GM18861 (cell line): ENCODE measurements around the gene BCAS1.

Experiments
- ATAC-seq: cut with Tn5 transposase; IDR thresholded peaks from one replicate; pipeline ENCODE4 v1.9.1; 2021; ENCODE audit not compliant: unreplicated experiment

The BCAS1 gene

GRCh38 chr20:53967527-53967926 is 102.9 kb downstream of the BCAS1 start:
- ATAC-seq: no peak

- no peak for ATAC-seq
Measured at GRCh38 chr20:53966774-53967398, 103.5 kb downstream of the BCAS1 start.

DNA sequence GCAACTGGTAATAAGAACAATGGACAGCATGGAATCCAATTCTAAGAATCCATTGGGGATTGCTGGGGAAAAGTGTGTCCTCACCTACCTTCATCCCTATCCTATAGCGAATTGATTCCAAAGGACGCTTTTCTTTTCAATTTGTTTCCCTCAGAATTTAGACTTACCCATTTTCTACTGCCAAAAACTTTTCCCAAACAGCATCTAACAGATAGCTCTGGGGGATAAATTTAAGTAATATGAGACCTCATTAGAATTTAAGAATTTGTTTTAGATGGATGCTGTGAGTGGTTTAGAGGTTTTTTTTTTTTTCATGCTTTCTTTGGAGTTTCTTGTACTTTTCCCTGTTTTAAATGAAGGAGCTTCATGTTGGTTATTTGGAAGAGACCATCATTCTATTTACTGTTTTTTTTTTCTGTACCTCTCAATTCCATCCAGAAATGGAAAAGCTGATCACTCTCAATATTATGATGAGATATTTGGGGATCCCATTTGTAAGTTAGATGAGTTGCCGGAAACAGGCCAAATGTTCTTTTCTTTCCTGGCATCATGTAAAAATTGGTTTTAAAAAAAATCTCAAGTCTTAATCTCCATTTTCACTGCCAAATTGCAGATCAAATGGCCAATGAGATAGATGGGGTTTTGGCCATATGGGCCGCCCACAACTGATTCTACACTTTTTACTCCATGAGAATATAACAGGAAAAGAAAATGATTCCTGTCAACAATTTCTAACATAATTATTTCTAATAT is 105.7 kb downstream of the BCAS1 start:
- ATAC-seq: no peak

- ATAC-seq: no peak
Measured at GRCh38 chr20:53964067-53964466, 106.3 kb downstream of the BCAS1 start.

DNA sequence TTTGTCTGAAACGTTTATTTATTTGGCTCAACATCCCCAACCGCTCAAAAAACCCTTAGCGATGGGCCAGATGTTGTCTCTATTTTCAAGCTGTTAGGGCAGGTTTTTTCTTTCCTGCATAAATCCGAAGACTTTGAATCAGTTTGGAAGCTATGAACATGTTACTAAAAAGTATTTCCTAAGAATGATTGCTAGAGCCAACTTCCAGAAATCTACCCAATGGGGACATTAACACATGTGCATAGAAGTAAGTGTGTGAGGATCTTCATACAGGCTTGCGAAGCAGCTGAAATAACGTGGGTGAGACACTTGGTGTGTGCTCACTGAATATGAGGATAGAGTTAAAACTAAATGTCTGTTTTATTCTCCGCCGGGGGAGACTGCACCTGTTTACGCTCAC is 106.8 kb downstream of the BCAS1 start:
- no peak for ATAC-seq

- ATAC-seq: no peak
Measured at GRCh38 chr20:53962388-53962787, 108.0 kb downstream of the BCAS1 start.

GRCh38 chr20:53961527-53961926 is 108.9 kb downstream of the BCAS1 start:
- no peak for ATAC-seq

GRCh38 chr20:53960579-53961272 is 109.7 kb downstream of the BCAS1 start:
- ATAC-seq: no peak

DNA sequence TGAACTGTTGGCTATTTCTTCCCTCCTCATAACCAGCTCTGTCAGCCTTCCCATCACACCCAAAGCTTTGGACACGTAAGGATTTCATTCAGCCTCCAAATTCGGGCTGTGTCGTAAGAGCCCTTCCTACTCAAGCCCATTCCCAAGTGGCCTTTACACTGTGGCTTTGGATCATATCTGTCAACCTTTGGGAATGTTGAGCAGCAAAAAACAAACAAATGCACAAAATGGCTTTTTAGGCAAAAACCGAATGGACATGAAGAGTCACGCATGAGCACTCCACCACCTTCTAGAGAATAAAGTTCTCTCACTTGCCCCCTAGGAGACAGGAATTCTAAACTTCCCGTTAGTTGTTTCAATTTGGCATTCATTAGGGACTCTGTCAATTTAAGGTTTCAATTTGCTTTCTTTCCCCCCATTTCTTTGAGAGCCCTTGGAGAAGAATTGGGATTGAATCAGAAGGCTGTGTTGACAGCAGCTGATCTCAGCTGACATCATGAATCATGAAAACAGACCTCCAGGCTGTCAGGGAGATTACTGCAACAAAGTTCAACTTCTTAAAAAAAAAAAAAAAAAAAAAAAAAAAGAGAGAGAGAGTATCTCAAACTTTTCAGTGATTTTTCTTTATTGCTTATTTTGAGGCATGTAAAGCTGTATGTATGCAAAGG is 110.3 kb downstream of the BCAS1 start:
- ATAC-seq: no peak

- ATAC-seq: no peak
Measured at GRCh38 chr20:53958260-53958659, 112.1 kb downstream of the BCAS1 start.

DNA sequence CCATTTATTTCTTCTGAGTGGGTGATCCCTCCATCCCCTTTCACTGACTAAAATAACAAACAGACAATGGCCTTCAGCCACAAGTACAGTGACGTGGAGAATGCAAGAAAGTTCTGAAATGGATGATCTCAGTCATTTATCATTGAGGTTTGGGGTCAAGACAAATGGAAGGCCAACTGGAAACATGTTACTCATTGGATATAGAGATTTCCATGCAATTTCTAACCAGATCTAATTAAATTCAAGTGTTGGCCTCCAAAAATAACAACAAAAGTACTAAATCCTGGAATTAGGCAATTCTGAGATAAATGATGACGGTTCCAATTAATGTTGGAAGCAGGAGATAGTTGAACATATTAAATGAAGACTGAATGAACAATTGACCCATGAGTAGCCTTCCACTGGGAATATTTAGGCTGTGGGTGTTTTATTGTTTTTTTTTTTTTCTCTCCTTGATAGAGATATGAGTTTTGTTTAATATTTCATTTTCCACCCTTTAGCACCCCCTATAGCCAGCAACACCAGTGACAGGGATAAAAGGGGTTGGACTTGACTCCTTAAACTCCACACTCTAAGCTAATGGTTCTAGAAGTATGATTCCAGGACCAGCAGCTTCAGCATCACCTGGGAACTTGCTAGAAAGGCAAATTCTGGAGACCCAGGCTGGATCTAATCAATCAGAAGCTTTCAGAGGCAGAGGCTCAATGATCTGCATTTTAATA is 112.8 kb downstream of the BCAS1 start:
- no peak for ATAC-seq

DNA sequence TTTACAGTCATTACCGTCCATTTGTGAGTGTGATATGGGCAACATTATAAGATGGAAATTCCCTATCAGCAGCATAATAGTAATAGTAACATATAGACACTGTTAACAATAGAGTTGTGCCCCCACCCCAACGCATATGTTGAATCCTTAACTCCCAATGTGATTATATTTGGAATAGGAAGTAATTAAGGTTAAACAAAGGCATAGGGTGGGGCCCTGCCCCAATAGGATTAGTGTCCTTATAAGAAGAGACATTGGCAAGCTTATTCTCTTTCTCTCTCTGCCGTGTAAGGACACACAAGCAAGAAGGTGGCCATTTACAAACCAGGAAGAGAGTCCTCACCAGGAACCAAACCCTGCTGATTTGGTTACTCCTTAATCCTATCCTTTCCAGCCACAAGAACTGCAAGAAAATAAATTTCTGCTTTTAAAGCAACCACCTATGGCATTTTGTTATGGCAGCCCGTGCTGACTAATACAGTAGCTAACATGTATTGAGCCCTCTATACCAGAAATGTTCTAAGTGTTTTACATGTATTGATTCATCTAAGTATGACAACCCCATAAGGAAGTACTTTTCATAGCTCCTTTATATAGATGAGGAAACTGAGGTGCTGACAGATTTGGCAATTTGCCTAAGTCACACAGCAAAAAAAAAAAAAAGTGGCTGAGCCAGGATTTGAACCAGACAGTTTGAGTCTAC is 114.2 kb downstream of the BCAS1 start:
- no peak for ATAC-seq

GRCh38 chr20:53954723-53955658 is 115.4 kb downstream of the BCAS1 start:
- ATAC-seq: no peak

- ATAC-seq: no peak
Measured at GRCh38 chr20:53952528-53953096, 117.8 kb downstream of the BCAS1 start.

DNA sequence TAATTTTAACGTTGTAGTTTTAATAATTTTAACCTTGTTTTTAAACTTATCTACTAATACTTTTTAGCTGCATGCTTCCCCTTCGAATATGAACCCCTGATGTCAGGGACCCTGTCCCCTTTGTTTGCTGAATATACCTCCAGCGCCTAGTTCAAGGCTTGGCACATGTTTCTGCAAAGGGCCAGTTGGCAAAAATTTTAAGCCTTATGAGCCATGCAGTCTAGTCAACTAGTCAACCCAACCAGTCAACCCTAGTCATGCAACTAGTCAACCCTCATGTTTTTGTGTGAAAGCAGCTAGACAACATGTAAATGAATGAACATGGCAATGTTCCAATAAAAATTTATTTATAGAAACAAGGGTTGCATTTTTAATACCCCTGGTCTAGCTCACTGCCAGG is 119.8 kb downstream of the BCAS1 start:
- ATAC-seq: no peak

DNA sequence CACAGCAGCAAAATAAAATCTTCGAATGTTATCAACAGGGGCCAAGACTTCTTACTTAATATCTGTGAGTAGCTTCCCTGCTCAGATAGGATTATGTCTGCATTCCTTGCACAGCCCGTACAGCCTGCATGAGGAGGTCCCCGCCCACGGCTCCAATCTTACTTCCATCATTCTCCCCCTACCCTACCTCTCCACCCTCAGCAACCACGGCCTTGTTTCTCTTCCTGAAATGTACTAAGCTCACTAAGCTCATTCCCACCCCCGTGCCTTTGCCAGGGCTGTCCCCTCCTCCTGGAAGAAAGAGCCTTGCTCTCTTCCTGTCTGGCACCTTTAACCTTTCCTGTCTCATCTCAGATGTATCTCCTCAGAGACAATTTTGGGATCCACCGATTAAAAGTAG is 120.4 kb downstream of the BCAS1 start:
- ATAC-seq: no peak

DNA sequence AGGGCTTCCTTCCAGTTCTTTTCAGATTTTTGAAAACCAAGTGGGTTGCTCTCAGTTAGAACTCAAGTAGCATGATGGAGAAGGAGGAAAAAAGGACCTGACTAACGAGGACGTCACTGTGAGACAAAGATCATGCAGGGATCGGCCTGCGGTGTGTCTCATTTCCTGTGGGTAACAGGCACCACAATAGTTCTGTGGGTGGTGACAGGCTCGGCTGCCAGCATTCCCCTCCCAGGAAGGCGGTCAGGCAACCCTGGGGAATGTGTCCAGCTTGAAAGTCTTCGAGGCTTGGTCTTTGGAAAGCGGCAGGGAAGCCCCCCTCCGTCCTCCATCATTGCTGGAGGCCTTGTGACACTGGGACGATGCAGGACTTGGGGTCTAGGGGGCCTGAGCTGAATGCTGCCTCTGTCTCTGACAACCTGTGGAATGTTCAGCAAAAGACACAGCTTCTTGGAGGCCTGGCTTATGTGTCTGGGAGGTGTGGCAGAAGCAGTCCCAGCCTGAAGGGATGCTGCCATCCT is 121.0 kb downstream of the BCAS1 start:
- ATAC-seq: peak; percentile 74

DNA sequence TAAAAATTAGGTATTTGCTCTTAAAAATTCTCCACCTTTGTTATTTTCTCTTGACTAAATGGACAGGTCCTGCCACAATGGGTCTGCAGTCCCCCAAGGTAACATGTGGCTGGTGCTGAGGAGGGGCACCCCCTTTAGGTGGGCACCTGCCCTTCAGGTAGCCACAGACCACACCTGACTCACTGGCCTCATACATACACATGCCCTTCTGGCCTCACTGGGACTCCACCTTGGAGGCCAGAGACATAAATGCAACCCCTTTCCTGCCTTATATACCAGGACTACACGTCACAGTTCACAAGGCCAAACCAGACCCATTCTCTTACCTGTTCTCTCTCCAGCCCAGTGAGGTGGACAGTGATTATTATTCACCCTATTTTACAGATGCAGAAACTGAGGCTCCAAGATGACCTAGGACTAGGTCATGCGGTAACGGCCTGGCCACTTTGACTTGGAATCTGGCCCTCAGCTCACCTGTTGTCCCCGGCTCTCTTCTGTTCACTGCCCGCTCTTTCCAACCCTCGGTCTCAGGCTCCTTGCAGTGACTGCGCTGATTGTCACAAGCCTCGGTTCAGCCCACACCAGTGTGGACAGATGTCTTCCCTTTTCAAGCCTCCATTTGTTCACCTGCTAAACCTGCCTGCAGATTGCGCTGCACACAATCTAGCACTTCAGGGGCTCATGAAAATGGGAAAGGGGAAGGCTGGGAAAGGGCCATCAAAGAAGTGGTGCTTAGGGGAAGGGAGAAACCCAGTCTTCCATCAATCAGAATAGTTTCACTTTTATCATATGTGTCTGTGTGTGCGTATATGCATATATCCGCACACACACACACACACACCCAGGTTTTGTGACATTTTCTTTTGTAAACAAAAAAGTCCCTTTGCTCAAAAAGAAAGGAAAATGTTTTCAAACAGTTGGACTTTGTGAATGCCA is 121.7 kb downstream of the BCAS1 start:
- no peak for ATAC-seq
